ENCODE results near the gene MPG.
"Not testable (repeated sequence)": the region's sequence is repeated elsewhere in the genome, so short reads cannot be mapped to it uniquely, and the experiment has no call there.

Gene MPG

GRCh38 chr16:77807-78443 lies at the start of gene MPG:
Gene MPG, plus strand, starts transcription at chr16:78225. Its CDS starts 85 bp downstream, at chr16:78310.
- DNase-seq = peak; percentile 81

- DNase-seq = not testable (repeated sequence)
Measured at GRCh38 chr16:30627-31026, 47.4 kb upstream of the MPG start.

GRCh38 chr16:33154-33876 lies 44.7 kb upstream of the MPG start:
- DNase-seq = not testable (repeated sequence)

GRCh38 chr16:33877-34647 lies 44.0 kb upstream of the MPG start:
- DNase-seq = no peak

GRCh38 chr16:34648-34987 lies 43.4 kb upstream of the MPG start:
- no peak for DNase-seq

- DNase-seq = peak; percentile 63
Measured at GRCh38 chr16:35011-35677, 42.9 kb upstream of the MPG start.

GRCh38 chr16:35678-36305 lies 42.2 kb upstream of the MPG start:
- no peak for DNase-seq

- DNase-seq = no peak
Measured at GRCh38 chr16:36336-36984, 41.6 kb upstream of the MPG start.

- DNase-seq = no peak
Measured at GRCh38 chr16:37511-37910, 40.5 kb upstream of the MPG start.

- not testable (repeated sequence) for DNase-seq
Measured at GRCh38 chr16:38206-38605, 39.8 kb upstream of the MPG start.

GRCh38 chr16:38941-39892 lies 38.8 kb upstream of the MPG start:
- no peak for DNase-seq

- no peak for DNase-seq
Measured at GRCh38 chr16:41439-42068, 36.5 kb upstream of the MPG start.

- DNase-seq = no peak
Measured at GRCh38 chr16:42069-42457, 36.0 kb upstream of the MPG start.

- no peak for DNase-seq
Measured at GRCh38 chr16:42691-43090, 35.3 kb upstream of the MPG start.

- DNase-seq = no peak
Measured at GRCh38 chr16:43294-43693, 34.7 kb upstream of the MPG start.

- no peak for DNase-seq
Measured at GRCh38 chr16:44655-45054, 33.4 kb upstream of the MPG start.

GRCh38 chr16:45454-45853 lies 32.6 kb upstream of the MPG start:
- no peak for DNase-seq

GRCh38 chr16:46510-46909 lies 31.5 kb upstream of the MPG start:
- DNase-seq = not testable (repeated sequence)

GRCh38 chr16:47234-47633 lies 30.8 kb upstream of the MPG start:
- DNase-seq = no peak

GRCh38 chr16:50769-51591 lies 27.0 kb upstream of the MPG start:
- DNase-seq = no peak
